KG1 (cell line): Measurements from ENCODE around the gene STAU1.
"Not testable (repeated sequence)": the region's sequence is repeated elsewhere in the genome, so short reads cannot be mapped to it uniquely, and the experiment has no call there.

Experiments
- DNase-seq: peaks from one replicate; lab custom pipeline; 2025; lab: John Stamatoyannopoulos, UW

The STAU1 gene

GRCh38 chr20:49203746-49204145, 15.6 kb upstream of the STAU1 start:
- DNase-seq, result no peak

GRCh38 chr20:49203011-49203410, 14.9 kb upstream of the STAU1 start:
- DNase-seq, result no peak

GRCh38 chr20:49199729-49200293, 11.7 kb upstream of the STAU1 start:
- no peak for DNase-seq

- not testable (repeated sequence) for DNase-seq
Observed at GRCh38 chr20:49192944-49193518, 4.9 kb upstream of the STAU1 start.

GRCh38 chr20:49187330-49187850, 744 bp downstream of the STAU1 start:
- DNase-seq, result no peak

GRCh38 chr20:49186535-49187329, 1.4 kb downstream of the STAU1 start:
- peak; percentile 64 for DNase-seq

- no peak for DNase-seq
Observed at GRCh38 chr20:49185071-49185761, 2.9 kb downstream of the STAU1 start.

- DNase-seq, result no peak
Observed at GRCh38 chr20:49184691-49185070, 3.5 kb downstream of the STAU1 start.

GRCh38 chr20:49184084-49184501, 4.0 kb downstream of the STAU1 start:
- not testable (repeated sequence) for DNase-seq

- no peak for DNase-seq
Observed at GRCh38 chr20:49183444-49183843, 4.7 kb downstream of the STAU1 start.

GRCh38 chr20:49181265-49181877, 6.8 kb downstream of the STAU1 start:
- DNase-seq, result no peak

GRCh38 chr20:49179368-49180277, 8.5 kb downstream of the STAU1 start:
- no peak for DNase-seq

- no peak for DNase-seq
Observed at GRCh38 chr20:49174183-49174582, 14.0 kb downstream of the STAU1 start.

- no peak for DNase-seq
Observed at GRCh38 chr20:49172413-49172812, 15.7 kb downstream of the STAU1 start.

- no peak for DNase-seq
Observed at GRCh38 chr20:49171909-49172308, 16.2 kb downstream of the STAU1 start.

- no peak for DNase-seq
Observed at GRCh38 chr20:49170714-49171113, 17.4 kb downstream of the STAU1 start.

GRCh38 chr20:49169547-49169946, 18.6 kb downstream of the STAU1 start:
- no peak for DNase-seq

- DNase-seq, result not testable (repeated sequence)
Observed at GRCh38 chr20:49168864-49169263, 19.3 kb downstream of the STAU1 start.

GRCh38 chr20:49167811-49168507, 20.2 kb downstream of the STAU1 start:
- no peak for DNase-seq
